Stimulated activated CD4-positive, alpha-beta T cell treated with anti-CD3 and anti-CD28 coated beads, Interleukin-2, amount 100 ng/mL, for 48 hours (primary cell): ENCODE measurements around the gene ZFX.

Source experiments
- DNase-seq, 2 donors: peaks; one replicate each; pipeline ENCODE4 v3.0.0-alpha.2; 2020

The ZFX gene

GRCh38 chrX:24243188-24243587, 93.7 kb downstream of the ZFX start:
- DNase-seq, result no peak

GRCh38 chrX:24243692-24244091, 94.2 kb downstream of the ZFX start:
- DNase-seq, result no peak

GRCh38 chrX:24245202-24245601, 95.7 kb downstream of the ZFX start:
- DNase-seq, result no peak

- no peak for DNase-seq
These were observed 98.5 kb downstream of the ZFX start for GRCh38 chrX:24248042-24248441.

- DNase-seq, result no peak
These were observed 103.5 kb downstream of the ZFX start for GRCh38 chrX:24253030-24253429.

GRCh38 chrX:24253469-24253868, 103.9 kb downstream of the ZFX start:
- DNase-seq, result no peak

GRCh38 chrX:24257011-24257410, 107.5 kb downstream of the ZFX start:
- no peak for DNase-seq

GRCh38 chrX:24259544-24260240, 110.2 kb downstream of the ZFX start:
- DNase-seq, result peak in 1 of 2 donors; percentile 12

- DNase-seq, result peak; percentile 2 to 6
These were observed 111.5 kb downstream of the ZFX start for GRCh38 chrX:24260842-24261550.

GRCh38 chrX:24262309-24262708, 112.8 kb downstream of the ZFX start:
- no peak for DNase-seq

GRCh38 chrX:24264383-24264782, 114.9 kb downstream of the ZFX start:
- no peak for DNase-seq
